ENCODE results near the gene AICDA. TPM values are rescaled to one million over a fixed set of nuclear protein-coding genes. Genes with fewer than 3 reads are reported as not detected.

The AICDA gene
- total and polyA plus RNA-seq, 2 experiments from 2014 or later: 0.31 TPM; not detected in 1

- no peak for TF ChIP-seq REST (IDR thresholded peaks at IDR 0.05; ENCODE audit: unreplicated experiment)
- TF ChIP-seq ZNF114 (CRISPR knock-in tag; IDR thresholded peaks at IDR 0.05): no peak
These were observed 30.1 kb upstream of the AICDA start (continued) for GRCh38 chr12:8642775-8643174.

GRCh38 chr12:8639936-8640335 is 27.3 kb upstream of the AICDA start:
- no peaks in the 10 kb centered on the region for H4K20me1 ChIP-seq (replicated peaks; ENCODE audit: insufficient read depth)
- H3K4me3 Mint-ChIP-seq: no peak overlapping the region
- H2AFZ ChIP-seq: peak overlapping the region; percentile 49; the same call in 1 of the 2 replicates
- H3K4me3 ChIP-seq: no peak overlapping the region
- H3K36me3 Mint-ChIP-seq (ENCODE audit: low read depth): peaks cover 4% of the 10 kb centered on the region; the same call in 2 of the 3 replicates
- ATAC-seq (no peak), DNase-seq (ENCODE audit: low spot score) (no peak)
- peaks cover 22% of the 10 kb centered on the region for H3K4me1 ChIP-seq (ENCODE audit: insufficient read depth)
- H3K4me1 Mint-ChIP-seq: peaks cover 46% of the 10 kb centered on the region
- H3K4me2 ChIP-seq: peak overlapping the region; percentile 15; the same call in 1 of the 2 replicates
- H3K9me3 Mint-ChIP-seq: peaks cover 5% of the 10 kb centered on the region; the same call in 2 of the 3 replicates
- H3K9me2 ChIP-seq (ENCODE audit: insufficient read depth): peaks cover 10% of the 10 kb centered on the region; the same call in 1 of the 2 replicates
- H3K27ac Mint-ChIP-seq: peak overlapping the region; percentile 67; the same call in 1 of the 2 replicates
- no peaks in the 10 kb centered on the region for H3K27me3 ChIP-seq (ENCODE audit: insufficient read depth)
- H3F3A ChIP-seq (replicated peaks; ENCODE audit: low read depth): peaks cover 11% of the 10 kb centered on the region
- no peak overlapping the region for H3K27ac ChIP-seq (ENCODE audit: low read depth)
- H3K27me3 Mint-ChIP-seq (ENCODE audit: insufficient read depth, low read depth, poor library complexity): peaks cover 4% of the 10 kb centered on the region
- H3K36me3 ChIP-seq (ENCODE audit: insufficient read depth): no peaks in the 10 kb centered on the region
- no peaks in the 10 kb centered on the region for H3K79me2 ChIP-seq (replicated peaks; ENCODE audit: insufficient read depth)
- TF ChIP-seq CTCF (conservative IDR thresholded peaks at IDR 0.05; ENCODE audit: low read depth in 2 of 2) (no peak), NANOG (IDR thresholded peaks at IDR 0.05; ENCODE audit: borderline replicate concordance) (no peak), JUNB (IDR thresholded peaks at IDR 0.05; ENCODE audit: unreplicated experiment) (no peak), REST (IDR thresholded peaks at IDR 0.05; ENCODE audit: unreplicated experiment) (no peak), POLR2AphosphoS5 (IDR thresholded peaks at IDR 0.05; ENCODE audit: low read depth) (no peak), EZH2phosphoT487 (IDR thresholded peaks at IDR 0.05; ENCODE audit: unreplicated experiment) (no peak), CREB1 (CRISPR knock-in tag; IDR thresholded peaks at IDR 0.05; ENCODE audit: low read depth) (no peak), STAT1 (IDR thresholded peaks at IDR 0.05; ENCODE audit: unreplicated experiment) (no peak), ZNF462 (CRISPR knock-in tag; IDR thresholded peaks at IDR 0.05) (no peak)

Measured in GM23338 (cell line).